Measurements from ENCODE around the gene ARAF. TPM values are rescaled to one million over a fixed set of nuclear protein-coding genes. Genes with fewer than 3 reads are reported as not detected.
A peak's percentile ranks its signal among the peaks of the same experiment; 100 is the strongest.
"Not testable (repeated sequence)": the region's sequence is repeated elsewhere in the genome, so short reads cannot be mapped to it uniquely, and the experiment has no call there.

Gene ARAF
- total RNA-seq, 1 donor: 20.9 TPM

DNA sequence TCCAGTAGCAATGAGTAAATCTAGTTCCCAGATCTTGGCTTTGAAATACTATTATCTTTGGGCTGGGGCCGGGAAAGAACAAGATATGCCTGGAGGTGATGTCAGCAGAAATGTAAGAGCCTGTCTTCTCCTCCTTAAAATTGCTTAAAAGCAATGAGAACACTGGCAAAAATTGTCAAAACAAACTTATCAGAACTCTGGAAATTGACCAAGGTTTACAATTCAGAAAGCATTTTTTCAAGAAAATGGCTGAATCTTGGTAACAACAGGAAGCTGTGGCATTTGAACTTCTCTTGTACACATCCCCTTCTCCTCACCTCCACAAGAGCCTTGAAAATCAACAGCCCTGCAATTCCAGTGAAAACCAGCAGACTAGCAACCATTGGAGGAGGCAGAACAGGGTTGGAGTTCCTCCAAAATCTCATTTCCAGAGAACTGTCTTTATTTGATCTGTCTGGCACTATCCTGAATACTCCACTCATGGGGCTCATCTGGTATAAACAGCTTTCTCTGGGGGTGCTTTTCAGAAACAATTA is 34.8 kb downstream of the ARAF start:
- peak; percentile 93 for DNase-seq (ENCODE audit: low read depth)
- no peak overlapping the region for H3K4me3 ChIP-seq (ENCODE audit: low read depth, low read length)
- peak; percentile 24 for TF ChIP-seq CTCF (IDR thresholded peaks at IDR 0.05; ENCODE audit: insufficient read depth, low read length)

DNA sequence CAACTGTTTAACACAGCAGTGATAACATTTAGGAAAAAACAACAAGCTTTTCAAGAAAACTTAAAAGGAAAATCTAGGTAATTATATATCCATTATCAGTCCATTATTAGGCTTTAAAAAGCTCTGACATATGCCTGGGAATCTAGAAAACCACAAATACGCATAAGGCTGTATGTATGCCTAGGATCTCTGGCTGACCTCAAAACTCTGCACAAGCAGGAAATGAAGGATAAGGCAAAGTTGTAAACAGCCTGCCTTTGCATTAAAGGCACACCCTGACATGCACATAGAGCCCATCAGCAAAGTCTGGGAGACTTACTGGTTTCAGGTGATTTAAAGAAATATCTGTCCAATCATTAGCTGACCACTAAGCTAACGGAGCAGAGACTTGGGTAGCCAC is 35.3 kb downstream of the ARAF start:
- peak; percentile 58 for DNase-seq (ENCODE audit: low read depth)
- TF ChIP-seq CTCF (IDR thresholded peaks at IDR 0.05; ENCODE audit: insufficient read depth, low read length): no peak
- no peak overlapping the region for H3K4me3 ChIP-seq (ENCODE audit: low read depth, low read length)

- H3K4me3 ChIP-seq (ENCODE audit: low read depth, low read length): no peak overlapping the region
- TF ChIP-seq CTCF (IDR thresholded peaks at IDR 0.05; ENCODE audit: insufficient read depth, low read length): no peak
- no peak for DNase-seq (ENCODE audit: low read depth)
Measured at GRCh38 chrX:47597222-47597621, 36.2 kb downstream of the ARAF start.

DNA sequence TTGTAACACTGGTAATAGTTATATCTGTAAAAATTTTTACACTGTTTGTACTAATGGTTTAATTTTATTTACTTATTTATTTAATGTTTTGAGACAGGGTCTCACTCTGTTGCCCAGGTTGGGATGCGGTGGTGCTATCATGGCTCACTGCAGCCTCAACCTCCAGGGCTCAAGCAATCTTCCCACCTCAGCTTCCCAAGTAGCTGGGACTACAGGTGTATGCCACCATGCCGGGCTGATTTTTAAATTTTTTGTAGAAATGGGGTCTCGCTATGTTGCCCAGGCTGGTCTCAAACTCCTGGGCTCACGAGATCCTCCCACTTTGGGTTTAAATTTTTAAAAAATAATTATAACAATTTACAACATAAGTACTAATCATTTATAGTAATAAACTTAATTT is 42.1 kb downstream of the ARAF start:
- not testable (repeated sequence) for H3K4me3 ChIP-seq (ENCODE audit: low read depth, low read length); DNase-seq (ENCODE audit: low read depth)

DNA sequence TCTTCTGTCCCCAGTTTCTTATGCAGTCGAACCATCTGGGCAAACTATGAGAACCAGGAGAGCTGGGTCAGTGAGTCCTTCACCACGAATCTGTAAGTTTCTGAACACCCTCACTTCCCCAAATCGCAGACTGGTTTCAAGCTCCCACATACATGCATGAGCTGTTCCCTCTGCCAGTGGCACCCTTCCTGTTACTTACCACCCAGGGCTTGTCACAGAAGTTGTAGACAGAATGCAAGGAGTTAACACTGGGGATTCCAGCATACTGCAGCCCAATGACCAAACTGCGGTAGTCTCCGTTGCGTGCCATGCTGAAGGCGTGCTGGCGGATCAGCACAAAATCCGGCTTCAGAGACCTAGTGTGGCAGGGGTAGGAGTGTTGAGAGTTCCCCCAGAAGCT is 44.0 kb downstream of the ARAF start:
- no peak for TF ChIP-seq CTCF (IDR thresholded peaks at IDR 0.05; ENCODE audit: insufficient read depth, low read length)
- DNase-seq (ENCODE audit: low read depth): no peak
- H3K4me3 ChIP-seq (ENCODE audit: low read depth, low read length): no peak overlapping the region

GRCh38 chrX:47607091-47607490 is 46.1 kb downstream of the ARAF start:
- H3K4me3 ChIP-seq (ENCODE audit: low read depth, low read length): no peak overlapping the region
- TF ChIP-seq CTCF (IDR thresholded peaks at IDR 0.05; ENCODE audit: insufficient read depth, low read length): no peak
- DNase-seq (ENCODE audit: low read depth): peak; percentile 8

- no peak for TF ChIP-seq CTCF (IDR thresholded peaks at IDR 0.05; ENCODE audit: insufficient read depth, low read length)
- H3K4me3 ChIP-seq (ENCODE audit: low read depth, low read length): no peak overlapping the region
- no peak for DNase-seq (ENCODE audit: low read depth)
Measured at GRCh38 chrX:47608130-47608810, 47.3 kb downstream of the ARAF start.
